HEK293 (cell line): ENCODE measurements around the gene TMEM214.

Source experiments
- CTCF ChIA-PET: fragments of 350-600 bp; formaldehyde crosslinking; extraction: SDS; loops from one replicate; lab custom pipeline; 2021; ENCODE audit warnings: antibody characterized with exemption; lab: Yijun Ruan, JAX
- POLR2A ChIA-PET: fragments of 300-600 bp; formaldehyde crosslinking; extraction: SDS; loops from one replicate; lab custom pipeline; 2020; ENCODE audit warnings: antibody characterized with exemption, inconsistent platforms; lab: Yijun Ruan, JAX
- H3K27ac ChIP-seq: fragments of 200-500 bp; sonication (Bioruptor generic); 2 replicates; pipeline ENCODE4 v1.5.1; 2014; ENCODE audit warnings: low read depth, low read length, control low read depth, inconsistent platforms; ENCODE audit errors: extremely low read depth
- H3K36me3 ChIP-seq, 2 experiments: fragments of 200-500 bp in 1 of 2; sonication (Bioruptor generic) in 1 of 2; 1 replicate in 1 of 2; 2 replicates in 1 of 2; pipeline ENCODE4 v1.5.1; 2014 to 2017; ENCODE audit warnings: inconsistent platforms in 2 of 2, low read length in 2 of 2; ENCODE audit not compliant: control insufficient read depth in 2 of 2, insufficient read depth in 1 of 2
- H3K4me1 ChIP-seq: fragments of 200-500 bp; sonication (Bioruptor generic); 2 replicates; pipeline ENCODE4 v1.5.1; 2014; ENCODE audit warnings: mild to moderate bottlenecking, low read length, inconsistent platforms; ENCODE audit not compliant: control insufficient read depth, insufficient read depth
- H3K4me3 ChIP-seq: 2 replicates; pipeline ENCODE4 v1.5.1; 2011; ENCODE audit warnings: low read depth, mild to moderate bottlenecking, control low read depth, low read length, moderate library complexity
- H3K9me3 ChIP-seq: fragments of 200-500 bp; sonication (Bioruptor generic); 2 replicates; pipeline ENCODE4 v1.5.1; 2014; ENCODE audit warnings: low read depth, low read length, inconsistent platforms; ENCODE audit not compliant: control insufficient read depth, insufficient read depth
- BCL6B ChIP-seq: fragments of 450-650 bp; formaldehyde crosslinking; IDR thresholded peaks from 2 replicates; pipeline ENCODE4 v1.5.1; 2017; ENCODE audit warnings: missing biosample characterization, missing genetic modification characterization
- IKZF3 ChIP-seq: fragments of 450-650 bp; IDR thresholded peaks from 2 replicates; pipeline ENCODE4 v1.5.0; 2018; ENCODE audit warnings: missing biosample characterization, mild to moderate bottlenecking, missing genetic modification characterization, moderate library complexity
- ZBTB21 ChIP-seq: fragments of 450-650 bp; formaldehyde crosslinking; IDR thresholded peaks from 2 replicates; pipeline ENCODE4 v1.5.1; 2017; ENCODE audit warnings: missing biosample characterization, missing genetic modification characterization
- ZNF133 ChIP-seq: fragments of 450-650 bp; formaldehyde crosslinking; IDR thresholded peaks from 2 replicates; pipeline ENCODE4 v1.5.1; 2016; ENCODE audit warnings: missing biosample characterization, missing genetic modification characterization
- ZNF211 ChIP-seq: fragments of 450-650 bp; formaldehyde crosslinking; IDR thresholded peaks from 2 replicates; pipeline ENCODE4 v1.5.1; 2016; ENCODE audit warnings: low read depth, missing biosample characterization, missing genetic modification characterization
- ZNF24 ChIP-seq: fragments of 450-650 bp; formaldehyde crosslinking; IDR thresholded peaks from 2 replicates; pipeline ENCODE4 v1.5.1; 2016; ENCODE audit warnings: missing biosample characterization, missing genetic modification characterization
- ZNF335 ChIP-seq: fragments of 450-650 bp; formaldehyde crosslinking; conservative IDR thresholded peaks from 2 replicates; pipeline ENCODE4 v1.5.1; 2016; ENCODE audit warnings: missing biosample characterization, missing genetic modification characterization
- ZNF404 ChIP-seq: fragments of 450-650 bp; formaldehyde crosslinking; IDR thresholded peaks from 2 replicates; pipeline ENCODE4 v1.5.1; 2017; ENCODE audit warnings: missing biosample characterization, missing genetic modification characterization
- ZNF621 ChIP-seq: fragments of 450-650 bp; formaldehyde crosslinking; IDR thresholded peaks from 2 replicates; pipeline ENCODE4 v1.5.1; 2017; ENCODE audit warnings: missing biosample characterization, missing genetic modification characterization
- ZSCAN23 ChIP-seq: fragments of 450-650 bp; formaldehyde crosslinking; IDR thresholded peaks from 2 replicates; pipeline ENCODE4 v1.5.1; 2016; ENCODE audit warnings: missing biosample characterization, missing genetic modification characterization
- ZXDB ChIP-seq: fragments of 450-650 bp; formaldehyde crosslinking; IDR thresholded peaks from 2 replicates; pipeline ENCODE4 v1.5.1; 2016; ENCODE audit warnings: missing biosample characterization, missing genetic modification characterization

The TMEM214 gene

GRCh38 chr2:27089111-27089954 lies 56.6 kb downstream of the TMEM214 start:
- Histone ChIP-seq H3K4me3 (no peak overlapping the region), H3K27ac (no peak overlapping the region), H3K4me1 (peaks cover 5% of the 10 kb centered on the region; the same call in 1 of the 2 replicates), H3K9me3 (no peaks in the 10 kb centered on the region), H3K36me3 (peaks cover 0 to 28% of the 10 kb centered on the region in 2 experiments; a peak in 1 of 3 replicates)
- ChIA-PET POLR2A (interaction anchor here (0.7 kb wide), 1 partner anchor 204 kb away, joined by 6 read pairs; no protein-coding TSS in a partner anchor), CTCF (interaction anchor here (0.6 to 0.9 kb wide), 3 partner anchors 81 to 214 kb away, joined by 3 to 4 read pairs (median 3); no protein-coding TSS in a partner anchor)
- TF ChIP-seq IKZF3 (tag by site-specific recombination): no peak
- no peak for TF ChIP-seq ZNF621
- no peak for TF ChIP-seq ZXDB (tag by site-specific recombination)
- TF ChIP-seq ZSCAN23 (tag by site-specific recombination): no peak
- TF ChIP-seq ZNF211 (tag by site-specific recombination): no peak
- no peak for TF ChIP-seq ZBTB21
- no peak for TF ChIP-seq ZNF335 (tag by site-specific recombination)
- TF ChIP-seq ZNF404: no peak
- no peak for TF ChIP-seq ZNF24
- no peak for TF ChIP-seq BCL6B (tag by site-specific recombination)
- TF ChIP-seq ZNF133 (tag by site-specific recombination): no peak
